ENCODE measurements around the gene EBI3.

- no peak for TF ChIP-seq CTCF (conservative IDR thresholded peaks at IDR 0.05; ENCODE audit: low read length)
- TF ChIP-seq EZH2phosphoT487 (IDR thresholded peaks at IDR 0.05; ENCODE audit: borderline replicate concordance, low read depth, low read length) = no peak
Measured at GRCh38 chr19:4258181-4258580, 28.9 kb downstream of the EBI3 start.

Measured in OCI-LY7 (cell line).